K562 (cell line): ENCODE data around the gene WDR20. TPM values are rescaled to one million over a fixed set of nuclear protein-coding genes. Genes with fewer than 3 reads are reported as not detected.

ENCODE experiments used
- ATAC-seq: fragments of 200-7000 bp; cut with Tn5 transposase; 3 replicates; pipeline ENCODE4 v1.9.1; 2020; ENCODE audit warnings: moderate library complexity
- BruUV-seq: library from RNA; stranded (reverse); fragments of 400-500 nt; replicated peaks from 2 replicates; lab custom pipeline; 2021; lab: Mats Ljungman, UMichigan
- CTCF ChIA-PET: fragments of 300-600 bp; formaldehyde crosslinking; extraction: SDS; loops from one replicate; lab custom pipeline; 2021; ENCODE audit warnings: low intra/inter-chr PET ratio; lab: Yijun Ruan, JAX
- POLR2A ChIA-PET: fragments of 300-600, 350-650 bp; sonication (Branson Sonifier 250); formaldehyde crosslinking; extraction: SDS; loops from one replicate; lab custom pipeline; 2021; ENCODE audit warnings: antibody characterized with exemption, inconsistent platforms; lab: Yijun Ruan, JAX
- DNase-seq, 4 experiments: peaks; one replicate each; pipeline versions ENCODE4 v3.0.0 to v3.0.0-alpha.2; 2011 to 2018; ENCODE audit warnings: low spot score in 3 of 4, mixed read lengths in 3 of 4; ENCODE audit errors: extremely low read depth in 1 of 4
- FAIRE-seq: peaks from 2 replicates; lab custom pipeline; 2011; peaks lifted over from hg19 to GRCh38; lab: Jason Lieb, UNC
- H2AFZ ChIP-seq: 2 replicates; pipeline ENCODE4 v1.6.0; 2011; ENCODE audit warnings: low read depth, low read length, control low read depth, inconsistent platforms
- H3K27ac ChIP-seq: fragments of 200-600 bp; 3 replicates; pipeline ENCODE4 v1.8.0; 2011; ENCODE audit warnings: low read depth, mild to moderate bottlenecking, control low read depth, inconsistent platforms, low read length, moderate library complexity, mixed read lengths; ENCODE audit errors: extremely low read depth
- H3K27me3 ChIP-seq, 2 experiments: fragments of 300-600 bp in 1 of 2; 2 replicates in 1 of 2; 3 replicates in 1 of 2; pipeline versions ENCODE4 v1.6.0 to v1.8.0; 2011; ENCODE audit warnings: inconsistent platforms in 2 of 2, low read length in 2 of 2, mild to moderate bottlenecking in 1 of 2, mixed read lengths in 1 of 2, moderate library complexity in 1 of 2; ENCODE audit not compliant: control insufficient read depth in 2 of 2, insufficient read depth in 2 of 2
- H3K36me3 ChIP-seq: fragments of 300-600 bp; 3 replicates; pipeline ENCODE4 v1.8.0; 2011; ENCODE audit warnings: mild to moderate bottlenecking, low read length, inconsistent platforms; ENCODE audit not compliant: control insufficient read depth, insufficient read depth
- H3K4me1 ChIP-seq, 2 experiments: fragments of 200-600 bp in 1 of 2; replicated peaks in 1 of 2; 2 replicates in 1 of 2; 3 replicates in 1 of 2; pipeline versions ENCODE4 v1.5.1 to v1.8.0; 2011; ENCODE audit warnings: inconsistent platforms in 2 of 2, low read length in 2 of 2, mild to moderate bottlenecking in 1 of 2, mixed read lengths in 1 of 2, moderate library complexity in 1 of 2; ENCODE audit not compliant: control insufficient read depth in 2 of 2, insufficient read depth in 2 of 2
- H3K4me2 ChIP-seq: 2 replicates; pipeline ENCODE4 v1.6.1; 2011; ENCODE audit warnings: low read length, control low read depth, inconsistent platforms, mixed read lengths; ENCODE audit not compliant: insufficient read depth
- H3K4me3 ChIP-seq: fragments of 200-600 bp; sonication (generic), shearing (Covaris generic); 2 replicates; pipeline ENCODE4 v1.5.1; 2016; ENCODE audit warnings: control low read depth, inconsistent platforms
- H3K79me2 ChIP-seq: fragments of 200-600 bp; 3 replicates; pipeline ENCODE4 v1.8.0; 2011; ENCODE audit warnings: low read length, inconsistent platforms; ENCODE audit not compliant: control insufficient read depth, insufficient read depth
- H3K9ac ChIP-seq, 2 experiments: 2 replicates each; pipeline versions ENCODE4 v1.6.0 to v1.6.1; 2011; ENCODE audit warnings: low read depth in 2 of 2, low read length in 2 of 2, control low read depth in 1 of 2, inconsistent platforms in 1 of 2, mild to moderate bottlenecking in 1 of 2, mixed read lengths in 1 of 2; ENCODE audit not compliant: insufficient read depth in 1 of 2
- H3K9me1 ChIP-seq: one replicate; pipeline ENCODE4 v1.6.0; 2011; ENCODE audit warnings: inconsistent platforms, mild to moderate bottlenecking, low read length, moderate library complexity; ENCODE audit not compliant: control insufficient read depth, insufficient read depth
- H3K9me3 ChIP-seq: replicated peaks from 2 replicates; pipeline ENCODE4 v1.5.1; 2011; ENCODE audit warnings: low read depth, low read length, inconsistent platforms; ENCODE audit not compliant: control insufficient read depth, insufficient read depth
- H4K20me1 ChIP-seq: replicated peaks from 2 replicates; pipeline ENCODE4 v1.6.1; 2011; ENCODE audit warnings: low read length, inconsistent platforms, mixed read lengths; ENCODE audit not compliant: control insufficient read depth, insufficient read depth
- ETS1 ChIP-seq: conservative IDR thresholded peaks from 2 replicates; pipeline ENCODE4 v1.6.1; 2011; ENCODE audit warnings: low read depth, mild to moderate bottlenecking, low read length; ENCODE audit not compliant: control insufficient read depth
- LEF1 ChIP-seq: fragments of 450-650 bp; IDR thresholded peaks from 2 replicates; pipeline ENCODE4 v1.6.1; 2016; ENCODE audit warnings: mild to moderate bottlenecking
- STAT5A ChIP-seq: IDR thresholded peaks from 2 replicates; pipeline ENCODE4 v1.6.1; 2012; ENCODE audit warnings: low read length, inconsistent platforms, borderline replicate concordance
- SUPT5H ChIP-seq: fragments of 450-650 bp; IDR thresholded peaks from 2 replicates; pipeline ENCODE4 v1.6.1; 2016
- WGBS: fragments of 100-300 bp; shearing (Covaris generic); methylation state at CpG from one replicate; pipeline ENCODE4 v1.1.6; 2016; ENCODE audit warnings: low coverage, mixed read lengths; ENCODE audit not compliant: insufficient coverage; ENCODE audit errors: missing lambda C conversion rate; 5-methylcytosine and 5-hydroxymethylcytosine counted together
- in situ Hi-C: fragments of 300-500 bp; cut with MboI; formaldehyde crosslinking; loops from 4 replicates; pipeline ENCODE4 v1.15.0; 2018; ENCODE audit warnings: inconsistent platforms, mixed read lengths
- intact Hi-C: fragments of 100-400 bp; cut with micrococcal nuclease; formaldehyde crosslinking; loops from 2 replicates; pipeline ENCODE4 v1.14.2; 2022
- polyA plus RNA-seq, 8 experiments: library from polyadenylated mRNA; depleted of rRNA in 4 of 8; stranded (reverse) in 5 of 8; unstranded in 3 of 8; fragments of >200 nt; fragmentation: Nextera tagmentation in 2 of 8; fragmentation: Illumina TruSeq in 1 of 8; extraction: Ambion mirVana in 2 of 8; extraction: Trizol in 1 of 8; gene quantifications; 2 replicates each; pipeline versions ENCODE4 v1.2.1 to v1.2.3, GENCODE V29; 2011 to 2014; ENCODE audit warnings: inconsistent platforms in 1 of 8, missing spikeins in 1 of 8
- total RNA-seq, 7 experiments: library from RNA; depleted of rRNA in 6 of 7; stranded (reverse); fragments of >200 nt in 6 of 7; fragmentation: Illumina TruSeq in 2 of 7; extraction: Trizol in 2 of 7; gene quantifications; 2 replicates each; pipeline versions ENCODE4 v1.2.1 to v1.2.3, GENCODE V29; 2011 to 2021; ENCODE audit warnings: low replicate concordance in 1 of 7
- TF ChIP-seq, protein P1 (sequence below): fragments of 250-450 bp; sonication (Bioruptor Pico); IDR thresholded peaks from 2 replicates; pipeline ENCODE4 v1.4.0; 2020

Gene WDR20
- total and polyA plus RNA-seq, 9 of the 15 experiments (the other 6 are each of a cell fraction or from before 2014, with no cell fraction given), result 7.0 to 15.3 (median 11.8) TPM

DNA sequence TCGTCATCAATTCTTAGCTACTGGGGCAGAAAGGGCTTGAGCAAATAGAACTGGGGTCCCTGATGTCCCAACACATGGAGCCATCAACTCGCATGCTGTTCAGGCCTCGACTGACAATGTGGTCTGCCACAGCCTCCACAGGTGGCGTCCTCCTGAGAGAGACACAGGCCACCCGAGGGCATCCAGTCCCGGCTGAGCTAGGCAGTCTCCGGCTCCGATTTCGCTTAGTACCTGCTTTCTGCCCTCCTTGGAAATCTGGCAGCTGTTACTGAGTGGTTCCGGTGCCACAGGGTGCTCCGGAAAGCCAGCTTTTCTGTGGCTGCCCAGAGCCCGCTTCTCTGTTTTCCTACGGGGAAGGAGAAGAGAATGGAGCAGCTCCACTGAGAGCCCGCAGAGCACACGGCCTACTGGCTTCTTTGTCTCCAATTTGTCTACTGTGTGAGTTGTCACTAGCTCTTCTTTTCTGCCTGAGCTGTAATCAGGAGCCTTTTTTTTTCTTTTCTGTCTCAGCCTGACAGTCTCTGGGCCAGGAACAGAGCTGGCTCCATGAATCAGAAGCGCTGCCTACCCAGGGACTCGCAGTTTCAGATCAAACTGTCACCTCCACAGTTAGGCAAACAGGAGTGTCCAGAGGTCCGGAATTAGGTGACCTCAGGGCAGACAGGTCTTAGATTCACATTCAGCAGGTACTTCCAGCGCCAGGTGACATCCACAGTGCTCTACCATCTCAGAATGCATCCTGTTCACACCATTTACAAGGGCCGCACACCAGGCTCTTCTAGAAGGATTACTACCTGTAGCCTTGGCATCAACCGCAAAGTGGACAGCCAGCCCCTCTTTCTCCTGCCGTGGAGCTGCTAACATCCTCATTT lies 92.0 kb downstream of the WDR20 start:
- WGBS, result 64% methylated on average over 16 of the region's 22 CpGs
- DNase-seq (no peak), ATAC-seq (no peak), FAIRE-seq (no peak)
- Histone ChIP-seq H3K4me2 (no peak overlapping the region), H2AFZ (no peak overlapping the region), H3K9me1 (no peaks in the 10 kb centered on the region), H3K4me3 (no peak overlapping the region), H3K27ac (no peak overlapping the region), H4K20me1 (no peaks in the 10 kb centered on the region), H3K4me1 (peaks cover 4 to 12% of the 10 kb centered on the region in 2 experiments; a peak in 3 of 5 replicates), H3K9me3 (no peaks in the 10 kb centered on the region), H3K27me3 (no peaks in the 10 kb centered on the region), H3K36me3 (no peaks in the 10 kb centered on the region), H3K79me2 (no peaks in the 10 kb centered on the region), H3K9ac (no peak overlapping the region; a peak in 1 of 4 replicates)
- no TSS peak for BruUV-seq
- ChIA-PET CTCF (no interaction called here), POLR2A (interaction anchor here (0.6 kb wide), 1 partner anchor 33 kb away, joined by 3 read pairs; no protein-coding TSS in a partner anchor)
- TF ChIP-seq, protein P1, sequence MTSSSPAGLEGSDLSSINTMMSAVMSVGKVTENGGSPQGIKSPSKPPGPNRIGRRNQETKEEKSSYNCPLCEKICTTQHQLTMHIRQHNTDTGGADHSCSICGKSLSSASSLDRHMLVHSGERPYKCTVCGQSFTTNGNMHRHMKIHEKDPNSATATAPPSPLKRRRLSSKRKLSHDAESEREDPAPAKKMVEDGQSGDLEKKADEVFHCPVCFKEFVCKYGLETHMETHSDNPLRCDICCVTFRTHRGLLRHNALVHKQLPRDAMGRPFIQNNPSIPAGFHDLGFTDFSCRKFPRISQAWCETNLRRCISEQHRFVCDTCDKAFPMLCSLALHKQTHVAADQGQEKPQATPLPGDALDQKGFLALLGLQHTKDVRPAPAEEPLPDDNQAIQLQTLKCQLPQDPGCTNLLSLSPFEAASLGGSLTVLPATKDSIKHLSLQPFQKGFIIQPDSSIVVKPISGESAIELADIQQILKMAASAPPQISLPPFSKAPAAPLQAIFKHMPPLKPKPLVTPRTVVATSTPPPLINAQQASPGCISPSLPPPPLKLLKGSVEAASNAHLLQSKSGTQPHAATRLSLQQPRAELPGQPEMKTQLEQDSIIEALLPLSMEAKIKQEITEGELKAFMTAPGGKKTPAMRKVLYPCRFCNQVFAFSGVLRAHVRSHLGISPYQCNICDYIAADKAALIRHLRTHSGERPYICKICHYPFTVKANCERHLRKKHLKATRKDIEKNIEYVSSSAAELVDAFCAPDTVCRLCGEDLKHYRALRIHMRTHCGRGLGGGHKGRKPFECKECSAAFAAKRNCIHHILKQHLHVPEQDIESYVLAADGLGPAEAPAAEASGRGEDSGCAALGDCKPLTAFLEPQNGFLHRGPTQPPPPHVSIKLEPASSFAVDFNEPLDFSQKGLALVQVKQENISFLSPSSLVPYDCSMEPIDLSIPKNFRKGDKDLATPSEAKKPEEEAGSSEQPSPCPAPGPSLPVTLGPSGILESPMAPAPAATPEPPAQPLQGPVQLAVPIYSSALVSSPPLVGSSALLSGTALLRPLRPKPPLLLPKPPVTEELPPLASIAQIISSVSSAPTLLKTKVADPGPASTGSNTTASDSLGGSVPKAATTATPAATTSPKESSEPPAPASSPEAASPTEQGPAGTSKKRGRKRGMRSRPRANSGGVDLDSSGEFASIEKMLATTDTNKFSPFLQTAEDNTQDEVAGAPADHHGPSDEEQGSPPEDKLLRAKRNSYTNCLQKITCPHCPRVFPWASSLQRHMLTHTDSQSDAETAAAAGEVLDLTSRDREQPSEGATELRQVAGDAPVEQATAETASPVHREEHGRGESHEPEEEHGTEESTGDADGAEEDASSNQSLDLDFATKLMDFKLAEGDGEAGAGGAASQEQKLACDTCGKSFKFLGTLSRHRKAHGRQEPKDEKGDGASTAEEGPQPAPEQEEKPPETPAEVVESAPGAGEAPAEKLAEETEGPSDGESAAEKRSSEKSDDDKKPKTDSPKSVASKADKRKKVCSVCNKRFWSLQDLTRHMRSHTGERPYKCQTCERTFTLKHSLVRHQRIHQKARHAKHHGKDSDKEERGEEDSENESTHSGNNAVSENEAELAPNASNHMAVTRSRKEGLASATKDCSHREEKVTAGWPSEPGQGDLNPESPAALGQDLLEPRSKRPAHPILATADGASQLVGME (CRISPR knock-in tag), result no peak
- TF ChIP-seq ETS1 (no peak), STAT5A (no peak), SUPT5H (no peak), LEF1 (no peak)
- in situ Hi-C loops, result no loop called here
- intact Hi-C loops, result loop anchor here (10.0 kb wide), 1 partner anchor 203 kb away; no protein-coding TSS in a partner anchor
